SU-DHL-6 (cell line): ENCODE measurements around the gene CDH23.

Experiments
- CTCF ChIP-seq: fragments of 200-600 bp; sonication (generic); IDR thresholded peaks from one replicate; pipeline ENCODE4 v1.5.1; 2017; ENCODE audit warnings: antibody characterized with exemption, mild to moderate bottlenecking, low read length, moderate library complexity; ENCODE audit not compliant: insufficient read depth, poor library complexity, severe bottlenecking
- EZH2phosphoT487 ChIP-seq: fragments of 200-600 bp; sonication (generic), shearing (Covaris generic); conservative IDR thresholded peaks from 2 replicates; pipeline ENCODE4 v1.6.1; 2018; ENCODE audit warnings: mild to moderate bottlenecking, antibody characterized with exemption, low read length, moderate library complexity, mixed read lengths

- TF ChIP-seq CTCF (no peak), EZH2phosphoT487 (no peak)
These were observed 107.8 kb downstream of the CDH23 start for GRCh38 chr10:71504570-71504969.
